Activated CD4-positive, CD25-positive, alpha-beta regulatory T cell treated with anti-CD3 and anti-CD28 coated beads, Interleukin-2, amount 50 U/mL, for 24 hours (primary cell): ENCODE results near the gene UBB.
"Not testable (repeated sequence)": the region's sequence is repeated elsewhere in the genome, so short reads cannot be mapped to it uniquely, and the experiment has no call there.

Source experiments
- ATAC-seq, 2 donors: fragments of 150-1000 bp; cut with Tn5 transposase; one replicate each; pipeline ENCODE4 v1.10.0; 2021; ENCODE audit warnings: mild to moderate bottlenecking in 1 of 2, moderate library complexity in 1 of 2

Gene UBB

GRCh38 chr17:16377941-16378341 lies 3.0 kb upstream of the UBB start:
- no peak for ATAC-seq

- ATAC-seq, result no peak
Measured at GRCh38 chr17:16378636-16379282, 2.1 kb upstream of the UBB start.

- ATAC-seq, result no peak
Measured at GRCh38 chr17:16379654-16380053, 1.2 kb upstream of the UBB start.

- ATAC-seq, result peak; percentile 17 to 20
Measured at GRCh38 chr17:16381496-16381820, 567 bp downstream of the UBB start.

GRCh38 chr17:16383216-16383615 lies 2.3 kb downstream of the UBB start:
- ATAC-seq, result no peak

- ATAC-seq, result no peak
Measured at GRCh38 chr17:16383772-16384287, 2.9 kb downstream of the UBB start.

- ATAC-seq, result no peak
Measured at GRCh38 chr17:16384557-16384956, 3.7 kb downstream of the UBB start.

GRCh38 chr17:16386126-16386507 lies 5.2 kb downstream of the UBB start:
- not testable (repeated sequence) for ATAC-seq

GRCh38 chr17:16391451-16391850 lies 10.6 kb downstream of the UBB start:
- no peak for ATAC-seq

GRCh38 chr17:16392491-16392890 lies 11.6 kb downstream of the UBB start:
- not testable (repeated sequence) for ATAC-seq

GRCh38 chr17:16395887-16396286 lies 15.0 kb downstream of the UBB start:
- ATAC-seq, result not testable (repeated sequence)

- ATAC-seq, result not testable (repeated sequence)
Measured at GRCh38 chr17:16396693-16397092, 15.8 kb downstream of the UBB start.

- ATAC-seq, result peak; percentile 69 to 71
Measured at GRCh38 chr17:16398270-16399267, 17.7 kb downstream of the UBB start.

- ATAC-seq, result not testable (repeated sequence)
Measured at GRCh38 chr17:16403847-16404246, 23.0 kb downstream of the UBB start.

GRCh38 chr17:16406742-16407674 lies 26.1 kb downstream of the UBB start:
- no peak for ATAC-seq

GRCh38 chr17:16407911-16408588 lies 27.2 kb downstream of the UBB start:
- no peak for ATAC-seq

GRCh38 chr17:16415031-16415924 lies 34.4 kb downstream of the UBB start, which contains the start of gene TRPV2:
Gene TRPV2, plus strand, starts transcription at chr17:16415571. Its CDS starts 2,098 bp downstream, at chr17:16417669.
- no peak for ATAC-seq

- ATAC-seq, result no peak
Measured at GRCh38 chr17:16417399-16417798, 36.5 kb downstream of the UBB start.

- ATAC-seq, result no peak
Measured at GRCh38 chr17:16417896-16418684, 37.2 kb downstream of the UBB start.

- peak; percentile 19 to 22 for ATAC-seq
Measured at GRCh38 chr17:16418685-16419068, 37.8 kb downstream of the UBB start.
